HepG2 (cell line): Measurements from ENCODE around the gene ACOX3. TPM values are rescaled to one million over a fixed set of nuclear protein-coding genes. Genes with fewer than 3 reads are reported as not detected.

Experiments used
- ATRX ChIP-seq: sonication (generic); formaldehyde crosslinking; IDR thresholded peaks from 2 replicates; pipeline ENCODE4 v1.4.0; 2020; ENCODE audit warnings: missing genetic modification reagents, borderline replicate concordance
- E2F2 ChIP-seq: sonication (generic); formaldehyde crosslinking; IDR thresholded peaks from 2 replicates; pipeline ENCODE4 v1.4.0; 2020; ENCODE audit warnings: missing genetic modification reagents, borderline replicate concordance
- HOMEZ ChIP-seq: IDR thresholded peaks from 2 replicates; pipeline ENCODE4 v1.6.1; 2016; ENCODE audit warnings: low read depth
- LCORL ChIP-seq, 2 experiments: fragments of 450-650 bp in 1 of 2; sonication (generic) in 1 of 2; formaldehyde crosslinking in 1 of 2; IDR thresholded peaks; 2 replicates each; pipeline versions ENCODE4 v1.5.0 to v1.6.1; 2017 to 2020; ENCODE audit warnings: antibody characterized with exemption in 1 of 2, missing genetic modification reagents in 1 of 2
- POLR2AphosphoS2 ChIP-seq: IDR thresholded peaks from 2 replicates; pipeline ENCODE4 v1.6.1; 2011; ENCODE audit warnings: low read depth, low read length, improper control_type of control experiment
- PPARG ChIP-seq: conservative IDR thresholded peaks from 2 replicates; pipeline ENCODE4 v1.6.1; 2016; ENCODE audit warnings: missing biosample characterization, missing genetic modification reagents
- SSRP1 ChIP-seq: IDR thresholded peaks from 2 replicates; pipeline ENCODE4 v1.6.1; 2016; ENCODE audit warnings: control low read depth
- ZBTB10 ChIP-seq: sonication (generic); formaldehyde crosslinking; IDR thresholded peaks from 2 replicates; pipeline ENCODE4 v1.4.0; 2020; ENCODE audit warnings: missing genetic modification reagents, borderline replicate concordance
- ZBTB40 ChIP-seq, 2 experiments: fragments of 450-650 bp in 1 of 2; sonication (generic) in 1 of 2; formaldehyde crosslinking in 1 of 2; IDR thresholded peaks; 2 replicates each; pipeline versions ENCODE4 v1.6.1 to v1.8.0; 2016 to 2022; ENCODE audit warnings: antibody characterized with exemption in 1 of 2, mild to moderate bottlenecking in 1 of 2, missing genetic modification reagents in 1 of 2
- ZNF724P ChIP-seq: sonication (generic); formaldehyde crosslinking; IDR thresholded peaks from 2 replicates; pipeline ENCODE4 v1.8.0; 2022; ENCODE audit warnings: missing genetic modification reagents, borderline replicate concordance
- ZNF775 ChIP-seq: sonication (generic); formaldehyde crosslinking; IDR thresholded peaks from 2 replicates; pipeline ENCODE4 v1.4.0; 2020; ENCODE audit warnings: missing genetic modification reagents, mild to moderate bottlenecking, moderate library complexity, borderline replicate concordance
- polyA plus RNA-seq, 8 experiments: library from polyadenylated mRNA; depleted of rRNA in 3 of 8; stranded (reverse) in 7 of 8; unstranded in 1 of 8; fragments of >200 nt; fragmentation: Illumina TruSeq in 4 of 8; extraction: Trizol in 4 of 8; gene quantifications; 2 replicates each; pipeline versions ENCODE4 v1.2.1 to v1.2.3, GENCODE V29; 2011 to 2016; ENCODE audit warnings: low read depth in 4 of 8, missing spikeins in 1 of 8, mixed read lengths in 1 of 8; ENCODE audit not compliant: insufficient read depth in 1 of 8
- total RNA-seq, 5 experiments: library from RNA; depleted of rRNA; stranded (reverse); fragments of >200 nt; fragmentation: Illumina TruSeq; extraction: Trizol; gene quantifications; 2 replicates each; pipeline ENCODE4 v1.2.3, GENCODE V29; 2016; ENCODE audit warnings: low read depth in 1 of 5

ACOX3 gene
- total and polyA plus RNA-seq, 2 of the 13 experiments (the other 11 are each of a cell fraction or from before 2014, with no cell fraction given), result 4.2 to 17.8 TPM

GRCh38 chr4:8391972-8392371 is 48.6 kb downstream of the ACOX3 start (continued):
- TF ChIP-seq E2F2 (CRISPR knock-in tag) (no peak), POLR2AphosphoS2 (no peak), ZNF724P (CRISPR knock-in tag) (no peak), ZBTB10 (CRISPR knock-in tag) (no peak), SSRP1 (no peak), HOMEZ (CRISPR knock-in tag) (no peak), ATRX (CRISPR knock-in tag) (no peak), LCORL (IDR thresholded peaks at IDR 0.05) (no peak), LCORL (CRISPR knock-in tag; IDR thresholded peaks at IDR 0.05) (no peak), ZNF775 (CRISPR knock-in tag) (no peak), PPARG (CRISPR knock-in tag) (no peak), ZBTB40 (IDR thresholded peaks at IDR 0.05) (peak; percentile 58), ZBTB40 (CRISPR knock-in tag; IDR thresholded peaks at IDR 0.05) (peak; percentile 98)
